Adipocyte (in vitro differentiated cells): Measurements from ENCODE around the gene SLC35D1.

Source experiments
- DNase-seq: peaks from one replicate; pipeline ENCODE4 v3.0.0-alpha.2; 2015; ENCODE audit warnings: low read depth
- H3K27me3 ChIP-seq: replicated peaks from 2 replicates; pipeline ENCODE4 v1.7.0; 2013; ENCODE audit warnings: mild to moderate bottlenecking, low read length, moderate library complexity; ENCODE audit not compliant: control insufficient read depth, insufficient read depth
- H3K36me3 ChIP-seq: 2 replicates; pipeline ENCODE4 v1.7.0; 2013; ENCODE audit warnings: low read length, mild to moderate bottlenecking, moderate library complexity; ENCODE audit not compliant: control insufficient read depth, insufficient read depth, severe bottlenecking
- H3K4me1 ChIP-seq: 2 replicates; pipeline ENCODE4 v1.7.0; 2013; ENCODE audit warnings: mild to moderate bottlenecking, low read length, moderate library complexity; ENCODE audit not compliant: control insufficient read depth, insufficient read depth
- H3K4me3 ChIP-seq: 2 replicates; pipeline ENCODE4 v1.7.0; 2013; ENCODE audit warnings: mild to moderate bottlenecking, low read length, moderate library complexity
- H3K9ac ChIP-seq: 2 replicates; pipeline ENCODE4 v1.7.0; 2013; ENCODE audit warnings: mild to moderate bottlenecking, low read length, moderate library complexity
- H3K9me3 ChIP-seq: 2 replicates; pipeline ENCODE4 v1.7.0; 2013; ENCODE audit warnings: mild to moderate bottlenecking, low read length, moderate library complexity; ENCODE audit not compliant: control insufficient read depth

The SLC35D1 gene

DNA sequence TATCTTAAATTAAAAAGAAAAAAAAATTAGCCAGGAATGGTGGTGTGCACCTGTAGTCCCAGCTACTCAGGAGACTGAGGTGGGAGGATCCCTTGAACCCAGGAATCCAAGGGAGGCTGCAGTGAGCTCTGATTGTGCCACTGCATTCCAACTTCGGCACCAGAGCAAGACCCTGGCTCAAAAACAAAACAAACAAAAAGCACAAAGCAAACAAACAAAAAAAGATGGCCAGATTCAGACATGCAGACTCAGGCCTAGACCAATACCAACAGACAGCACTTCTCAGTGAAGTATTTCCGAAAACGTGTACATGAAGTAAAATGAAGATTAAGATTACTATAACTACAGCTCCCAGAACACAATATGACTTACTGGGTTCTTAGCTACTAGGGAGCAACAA lies 10.6 kb downstream of the SLC35D1 start:
- H3K9me3 ChIP-seq: no peaks in the 10 kb centered on the region
- DNase-seq: no peak
- H3K36me3 ChIP-seq: peaks cover 82% of the 10 kb centered on the region
- peaks cover 20% of the 10 kb centered on the region for H3K4me1 ChIP-seq
- H3K4me3 ChIP-seq: no peak overlapping the region
- H3K27me3 ChIP-seq: no peaks in the 10 kb centered on the region
- no peak overlapping the region for H3K9ac ChIP-seq

DNA sequence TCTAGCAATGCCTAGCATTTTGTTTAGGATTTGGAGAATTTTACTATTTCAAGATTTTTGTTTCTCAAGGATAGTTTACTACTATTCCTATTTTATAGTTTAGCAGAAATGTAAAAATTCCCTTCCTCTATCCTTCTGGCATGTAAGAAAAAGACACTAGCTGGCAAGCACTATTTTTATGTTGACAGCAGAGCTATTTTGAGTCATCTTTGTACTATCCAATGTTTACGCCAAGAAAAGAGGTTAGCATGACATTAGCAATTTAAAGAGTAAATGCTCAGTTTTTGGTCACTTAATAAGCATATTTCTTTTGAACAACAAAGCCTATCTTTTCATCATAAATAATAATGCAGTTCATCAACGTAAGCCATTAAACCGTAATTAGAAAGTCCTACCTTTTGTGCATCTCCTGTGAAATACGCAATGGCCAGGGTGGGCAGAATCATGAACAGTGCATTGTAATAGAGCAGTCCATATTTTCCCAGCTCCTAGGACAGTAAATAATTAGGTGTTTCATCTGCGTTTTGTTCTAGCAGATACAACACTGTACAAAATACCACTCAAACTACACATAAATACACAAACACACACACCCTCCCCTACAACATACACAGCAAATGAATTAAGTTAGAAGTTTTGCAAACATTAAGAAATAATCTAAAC lies 12.0 kb downstream of the SLC35D1 start:
- H3K27me3 ChIP-seq: no peaks in the 10 kb centered on the region
- H3K9me3 ChIP-seq: peaks cover under 1% of the 10 kb centered on the region
- H3K36me3 ChIP-seq: peaks cover 82% of the 10 kb centered on the region
- H3K9ac ChIP-seq: peak overlapping the region; percentile 41
- H3K4me1 ChIP-seq: peaks cover 31% of the 10 kb centered on the region
- no peak overlapping the region for H3K4me3 ChIP-seq
- DNase-seq: peak; percentile 62

DNA sequence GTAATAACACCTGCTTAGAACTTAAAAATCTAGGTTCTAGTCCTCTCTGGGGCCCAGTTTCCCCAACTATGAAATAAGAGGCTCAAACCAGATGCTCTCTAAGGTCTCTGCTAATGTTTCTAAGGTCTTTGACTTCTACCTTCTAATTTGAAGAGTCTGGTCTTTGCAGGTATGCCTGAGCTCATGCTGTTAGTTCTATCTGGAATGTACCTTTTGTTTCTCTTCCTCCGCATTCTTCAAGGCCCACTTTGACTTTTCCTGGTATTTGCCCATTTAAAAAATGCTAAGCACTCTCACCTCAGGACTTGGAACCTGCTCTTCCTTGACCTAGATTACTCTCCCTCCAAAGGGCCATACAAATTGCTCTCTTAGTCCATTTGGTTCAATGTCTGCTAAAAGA lies 13.5 kb downstream of the SLC35D1 start:
- peaks cover 77% of the 10 kb centered on the region for H3K36me3 ChIP-seq
- no peaks in the 10 kb centered on the region for H3K27me3 ChIP-seq
- H3K4me3 ChIP-seq: no peak overlapping the region
- DNase-seq: no peak
- peaks cover 3% of the 10 kb centered on the region for H3K9me3 ChIP-seq
- H3K4me1 ChIP-seq: peaks cover 31% of the 10 kb centered on the region
- H3K9ac ChIP-seq: no peak overlapping the region

DNA sequence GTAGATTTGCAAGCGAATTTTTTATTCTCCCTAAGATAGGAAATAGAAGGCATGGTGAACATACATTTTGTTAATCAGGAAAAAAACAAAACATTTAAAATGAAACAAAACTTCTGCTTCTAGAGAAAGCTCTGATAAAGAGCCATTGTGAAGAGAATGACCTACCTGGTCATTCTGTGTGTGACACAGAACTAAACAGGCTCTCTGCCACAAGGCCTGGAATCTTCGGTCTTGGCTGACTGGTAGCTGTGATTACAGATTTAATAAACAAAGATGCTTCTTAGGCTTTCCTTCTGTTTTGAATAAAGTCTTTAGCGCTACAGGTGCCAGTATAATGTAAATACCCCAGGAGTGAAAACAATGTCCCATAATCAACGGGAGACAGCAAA lies 22.1 kb downstream of the SLC35D1 start:
- Histone ChIP-seq H3K36me3 (peaks cover 30% of the 10 kb centered on the region), H3K9ac (peak overlapping the region; percentile 61), H3K4me3 (no peak overlapping the region), H3K27me3 (no peaks in the 10 kb centered on the region), H3K4me1 (peaks cover 15% of the 10 kb centered on the region), H3K9me3 (peaks cover 2% of the 10 kb centered on the region)
- no peak for DNase-seq

DNA sequence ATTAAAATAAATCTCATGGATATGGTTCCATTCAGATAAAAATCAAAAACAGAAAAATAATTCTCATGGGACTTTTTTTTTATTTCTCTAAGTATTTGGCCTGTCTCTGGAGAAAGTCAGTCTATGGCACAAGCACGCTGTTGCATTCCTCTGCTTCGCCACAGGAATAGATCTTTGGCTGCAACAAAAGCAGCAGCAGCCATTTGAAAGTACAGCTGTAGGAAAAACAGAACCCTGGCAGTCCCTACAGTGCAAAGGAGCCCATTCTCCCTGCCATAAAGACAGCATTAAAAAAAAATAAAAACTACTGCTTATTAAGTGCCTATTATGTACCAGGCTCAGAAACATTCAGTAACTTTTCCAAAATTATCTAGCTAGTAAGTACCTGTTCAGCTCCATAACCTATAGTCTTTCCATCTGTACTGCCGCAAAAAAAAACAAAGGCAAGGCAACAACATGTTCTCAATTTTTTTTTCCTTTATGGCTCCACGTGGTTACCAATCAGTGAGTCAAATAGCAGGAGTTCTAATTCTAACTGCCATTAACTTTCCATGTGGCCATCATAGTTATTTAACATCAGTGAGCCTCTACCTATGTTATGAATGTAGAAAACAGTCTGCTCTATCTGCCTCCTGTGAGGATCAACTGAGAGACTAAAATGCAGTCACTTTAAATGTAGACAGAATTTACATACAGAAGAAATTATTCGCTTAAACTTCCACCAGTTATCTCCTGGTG lies 22.7 kb downstream of the SLC35D1 start:
- H3K27me3 ChIP-seq: no peaks in the 10 kb centered on the region
- H3K9me3 ChIP-seq: no peaks in the 10 kb centered on the region
- H3K4me3 ChIP-seq: no peak overlapping the region
- peaks cover 15% of the 10 kb centered on the region for H3K4me1 ChIP-seq
- DNase-seq: no peak
- peaks cover 24% of the 10 kb centered on the region for H3K36me3 ChIP-seq
- H3K9ac ChIP-seq: peak overlapping the region; percentile 61

DNA sequence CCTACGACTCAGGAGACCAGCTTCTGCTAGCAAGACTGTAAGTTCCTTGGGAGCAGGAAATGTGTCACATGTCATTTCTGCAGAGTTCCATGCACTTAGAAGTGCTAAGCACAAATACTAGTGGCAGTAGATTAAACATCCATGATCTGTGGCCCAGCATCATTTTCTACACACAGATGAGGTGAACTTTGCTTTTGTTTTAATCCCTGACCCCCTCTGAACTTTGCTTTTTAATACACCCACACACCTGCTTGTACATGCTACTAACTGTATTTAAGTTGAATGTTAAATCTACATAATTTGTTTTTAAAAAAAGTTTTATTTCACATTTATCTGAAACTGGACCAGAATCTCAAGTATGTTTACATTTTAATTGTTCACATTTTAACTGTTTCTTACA lies 24.5 kb downstream of the SLC35D1 start:
- no peak for DNase-seq
- no peaks in the 10 kb centered on the region for H3K9me3 ChIP-seq
- no peak overlapping the region for H3K9ac ChIP-seq
- no peak overlapping the region for H3K4me3 ChIP-seq
- H3K27me3 ChIP-seq: no peaks in the 10 kb centered on the region
- peaks cover 15% of the 10 kb centered on the region for H3K4me1 ChIP-seq
- H3K36me3 ChIP-seq: peaks cover 30% of the 10 kb centered on the region

DNA sequence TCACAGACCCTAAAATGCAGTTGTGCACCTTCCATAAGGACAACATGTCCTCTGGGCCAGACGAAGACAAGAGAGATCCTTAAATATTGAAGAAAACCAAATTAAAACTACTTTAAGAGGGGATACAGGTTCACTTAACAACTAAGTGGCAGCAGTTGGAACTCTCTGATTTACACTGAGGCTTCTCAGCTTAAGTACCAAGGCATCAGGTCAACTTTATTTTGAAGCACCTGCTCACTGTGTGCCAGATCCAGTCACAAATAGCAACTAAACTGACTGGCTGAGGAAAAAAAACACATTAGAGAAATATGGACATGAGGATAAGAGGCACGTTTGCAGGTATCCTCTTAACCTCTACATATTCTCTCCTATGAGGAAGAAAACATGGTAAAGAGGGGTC lies 33.2 kb downstream of the SLC35D1 start:
- no peaks in the 10 kb centered on the region for H3K27me3 ChIP-seq
- H3K4me3 ChIP-seq: no peak overlapping the region
- peaks cover 52% of the 10 kb centered on the region for H3K36me3 ChIP-seq
- peaks cover 20% of the 10 kb centered on the region for H3K4me1 ChIP-seq
- H3K9ac ChIP-seq: no peak overlapping the region
- no peaks in the 10 kb centered on the region for H3K9me3 ChIP-seq
- no peak for DNase-seq

DNA sequence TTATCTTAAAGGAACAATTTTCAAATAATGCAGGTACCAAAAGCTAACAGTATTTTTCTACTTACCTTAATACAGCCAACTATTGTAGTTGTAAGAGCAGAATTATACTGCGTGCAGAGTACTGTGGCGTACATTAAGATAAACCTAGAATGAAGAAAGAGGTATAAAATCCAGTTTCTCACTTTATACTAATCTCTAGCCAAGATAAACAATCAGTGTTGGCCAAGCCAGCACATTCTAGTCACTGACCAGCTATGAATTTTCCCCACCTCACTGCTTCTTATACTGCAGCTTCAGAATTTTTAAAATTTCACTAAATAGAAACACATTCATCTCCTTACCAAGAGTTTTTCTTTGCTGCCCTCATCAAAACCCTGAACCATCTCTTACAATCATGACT lies 33.6 kb downstream of the SLC35D1 start:
- Histone ChIP-seq H3K9me3 (no peaks in the 10 kb centered on the region), H3K9ac (no peak overlapping the region), H3K4me1 (peaks cover 20% of the 10 kb centered on the region), H3K4me3 (no peak overlapping the region), H3K36me3 (peaks cover 49% of the 10 kb centered on the region), H3K27me3 (no peaks in the 10 kb centered on the region)
- DNase-seq: peak; percentile 45

DNA sequence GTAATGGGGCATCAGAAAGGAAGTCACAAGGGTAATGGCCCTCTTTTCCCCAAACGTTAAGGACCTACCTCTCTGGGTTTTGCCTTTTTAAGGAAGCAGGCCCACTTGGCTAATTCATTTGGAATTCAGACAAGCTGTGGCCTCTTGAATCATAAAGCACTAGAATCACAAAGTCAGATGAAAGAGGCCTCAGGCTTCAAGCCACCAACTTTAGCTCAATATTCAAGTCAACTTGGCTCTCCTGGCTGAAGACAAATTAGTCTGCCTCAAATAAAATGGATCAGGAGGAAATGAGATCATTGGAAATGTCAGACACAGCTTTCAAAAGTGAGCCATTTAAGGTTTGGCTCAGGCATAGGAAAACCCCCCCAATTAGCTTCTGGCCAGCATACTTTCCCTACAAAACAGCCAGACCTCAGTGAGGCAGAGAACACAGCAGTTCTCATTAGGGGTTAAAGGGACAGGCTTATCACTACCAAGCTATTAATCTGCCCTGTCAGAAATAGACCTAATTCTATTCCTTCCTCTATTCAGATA lies 34.3 kb downstream of the SLC35D1 start:
- H3K27me3 ChIP-seq: no peaks in the 10 kb centered on the region
- peaks cover 44% of the 10 kb centered on the region for H3K36me3 ChIP-seq
- H3K4me3 ChIP-seq: no peak overlapping the region
- peak overlapping the region; percentile 10 for H3K9ac ChIP-seq
- H3K4me1 ChIP-seq: peaks cover 20% of the 10 kb centered on the region
- H3K9me3 ChIP-seq: no peaks in the 10 kb centered on the region
- DNase-seq: peak; percentile 29

DNA sequence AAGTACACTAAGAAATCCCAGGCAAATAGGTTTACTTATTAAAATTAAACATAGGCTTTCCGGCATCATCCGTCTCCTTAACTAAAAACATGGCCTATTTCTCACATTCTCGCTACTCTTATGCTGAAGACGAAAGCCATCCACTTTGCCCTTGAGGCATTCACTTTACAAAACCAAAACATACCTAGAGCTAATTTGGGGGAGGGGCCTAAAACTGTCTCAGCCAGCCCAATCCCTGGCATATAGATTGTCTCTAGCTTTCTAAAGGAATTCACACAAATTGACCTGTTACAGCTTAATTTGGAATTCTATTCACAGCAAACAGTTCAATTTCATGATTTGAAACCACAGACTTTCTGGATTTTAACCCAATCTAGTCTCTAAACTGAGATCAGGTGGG lies 34.8 kb downstream of the SLC35D1 start:
- Histone ChIP-seq H3K9me3 (no peaks in the 10 kb centered on the region), H3K4me3 (no peak overlapping the region), H3K27me3 (no peaks in the 10 kb centered on the region), H3K4me1 (peaks cover 20% of the 10 kb centered on the region), H3K36me3 (peaks cover 38% of the 10 kb centered on the region), H3K9ac (no peak overlapping the region)
- DNase-seq: no peak

DNA sequence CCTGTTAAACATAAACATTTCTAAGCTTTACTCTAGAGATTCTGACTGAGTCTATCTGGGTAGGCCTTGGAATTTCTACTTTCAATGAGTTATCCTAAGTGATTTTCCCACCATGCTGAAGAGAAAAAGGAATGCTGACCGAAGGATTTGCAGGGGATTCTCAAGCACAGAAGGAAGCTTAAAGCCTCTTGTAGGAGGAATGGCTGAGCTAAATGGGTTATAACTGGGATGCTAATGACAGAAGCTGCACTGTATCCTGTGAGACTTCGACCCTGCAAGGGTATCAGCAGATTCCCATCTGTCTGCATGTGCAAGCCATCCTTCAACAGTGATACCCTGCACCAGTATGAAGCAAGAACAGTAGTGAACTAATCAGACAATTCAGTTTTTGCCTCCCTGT lies 35.4 kb downstream of the SLC35D1 start:
- DNase-seq: no peak
- peaks cover 20% of the 10 kb centered on the region for H3K4me1 ChIP-seq
- no peak overlapping the region for H3K9ac ChIP-seq
- H3K36me3 ChIP-seq: peaks cover 38% of the 10 kb centered on the region
- no peaks in the 10 kb centered on the region for H3K27me3 ChIP-seq
- no peak overlapping the region for H3K4me3 ChIP-seq
- no peaks in the 10 kb centered on the region for H3K9me3 ChIP-seq
